Lower lobe of right lung (tissue), 2 donors: Measurements from ENCODE around the gene MARVELD1. TPM values are rescaled to one million over a fixed set of nuclear protein-coding genes. Genes with fewer than 3 reads are reported as not detected.

Experiments
- ATAC-seq, 2 donors: fragments of 200-7000 bp; cut with Tn5 transposase; one replicate each; pipeline ENCODE4 v1.9.1; 2020 to 2022; ENCODE audit warnings: mild to moderate bottlenecking in 2 of 2, moderate library complexity in 2 of 2
- DNase-seq: peaks from one replicate; pipeline ENCODE4 v3.0.0-alpha.2; 2020
- H3K27ac ChIP-seq: fragments of 200-600 bp; one replicate; pipeline ENCODE4 v1.8.0; 2022
- H3K27me3 ChIP-seq: fragments of 200-600 bp; one replicate; pipeline ENCODE4 v1.8.0; 2022; ENCODE audit warnings: low read depth
- H3K36me3 ChIP-seq: fragments of 200-600 bp; one replicate; pipeline ENCODE4 v1.8.0; 2022; ENCODE audit warnings: mild to moderate bottlenecking
- H3K4me1 ChIP-seq: fragments of 200-600 bp; one replicate; pipeline ENCODE4 v1.8.0; 2022
- H3K4me3 ChIP-seq: fragments of 200-600 bp; one replicate; pipeline ENCODE4 v1.8.0; 2022; ENCODE audit warnings: mild to moderate bottlenecking
- H3K9me3 ChIP-seq: fragments of 200-600 bp; one replicate; pipeline ENCODE4 v1.8.0; 2022
- CTCF ChIP-seq: fragments of 200-600 bp; IDR thresholded peaks from one replicate; pipeline ENCODE4 v1.8.0; 2022; ENCODE audit warnings: antibody characterized with exemption, mild to moderate bottlenecking
- intact Hi-C: fragments of 100-400 bp; cut with DNase I; formaldehyde crosslinking; loops from one replicate; pipeline ENCODE4 v1.11.0; 2022
- total RNA-seq: library from RNA; stranded (reverse); fragmentation: NEBNext Ultra II Directional; extraction: Animal tissue kit (Norgen Biotek cat#: 25700); gene quantifications from one replicate; pipeline ENCODE4 v1.2.1, GENCODE V29; 2021
- donor health status: DM: no; HTN: yes; CAD: no; lungs with severe emphysema.

MARVELD1 gene
- total RNA-seq, 1 donor from 2014 or later = 36.5 TPM

DNA sequence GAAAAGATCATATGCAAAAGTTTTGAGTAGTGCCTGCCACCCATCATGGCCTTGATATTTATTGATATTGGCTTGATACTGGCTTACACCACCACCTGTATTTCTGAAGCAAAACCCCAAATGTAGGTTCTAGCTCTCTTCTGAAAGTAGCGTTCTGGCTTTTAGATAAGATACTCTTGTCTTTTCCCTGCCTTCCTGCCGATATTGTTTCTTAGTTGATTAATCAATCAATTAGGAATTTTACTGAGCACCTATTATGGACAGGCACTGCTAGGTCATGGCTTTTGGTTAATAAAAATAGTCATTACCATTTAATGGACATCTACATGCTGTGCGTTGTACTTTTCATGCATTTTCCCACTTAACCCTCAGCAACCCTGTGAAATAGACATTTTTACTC is 50.4 kb downstream of the MARVELD1 start:
- DNase-seq = no peak
- intact Hi-C loops = no loop called here
- H3K27ac ChIP-seq = no peak overlapping the region
- peaks cover 26% of the 10 kb centered on the region for H3K36me3 ChIP-seq
- H3K4me1 ChIP-seq = no peaks in the 10 kb centered on the region
- no peaks in the 10 kb centered on the region for H3K9me3 ChIP-seq
- TF ChIP-seq CTCF = no peak
- H3K27me3 ChIP-seq = peaks cover under 1% of the 10 kb centered on the region
- no peak for ATAC-seq
- H3K4me3 ChIP-seq = no peak overlapping the region

GRCh38 chr10:97764519-97764931 is 51.0 kb downstream of the MARVELD1 start:
- Histone ChIP-seq H3K4me3 (no peak overlapping the region), H3K27ac (no peak overlapping the region), H3K4me1 (no peaks in the 10 kb centered on the region), H3K9me3 (no peaks in the 10 kb centered on the region), H3K36me3 (peaks cover 20% of the 10 kb centered on the region), H3K27me3 (peaks cover 6% of the 10 kb centered on the region)
- no peak for TF ChIP-seq CTCF
- intact Hi-C loops = no loop called here
- ATAC-seq = no peak
- DNase-seq = peak; percentile 24

DNA sequence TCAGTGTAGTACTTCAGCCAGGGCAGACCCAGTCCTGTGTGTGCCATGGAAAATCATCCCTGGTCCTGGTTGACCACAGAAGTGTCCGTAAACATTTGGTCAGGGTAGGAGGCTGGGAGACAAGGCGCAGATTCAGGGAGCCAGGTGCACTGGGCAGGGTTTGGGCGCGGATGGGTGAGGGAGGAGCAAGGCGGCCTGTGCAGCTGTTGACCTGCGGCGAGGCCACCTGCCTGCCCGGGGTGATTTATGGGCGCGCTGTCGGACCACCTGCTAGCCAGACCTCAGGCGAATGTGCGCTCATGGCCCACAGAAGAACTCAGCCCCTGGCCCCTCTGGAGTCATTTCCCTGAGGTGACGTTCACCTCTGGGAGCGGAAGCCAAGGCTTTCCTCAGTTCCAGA is 51.7 kb downstream of the MARVELD1 start:
- H3K27ac ChIP-seq = no peak overlapping the region
- peaks cover 12% of the 10 kb centered on the region for H3K27me3 ChIP-seq
- H3K36me3 ChIP-seq = peaks cover 14% of the 10 kb centered on the region
- no peak for TF ChIP-seq CTCF
- H3K9me3 ChIP-seq = no peaks in the 10 kb centered on the region
- DNase-seq (no peak), ATAC-seq (no peak)
- intact Hi-C loops = no loop called here
- no peak overlapping the region for H3K4me3 ChIP-seq
- H3K4me1 ChIP-seq = no peaks in the 10 kb centered on the region

- Histone ChIP-seq H3K36me3 (peaks cover 3% of the 10 kb centered on the region), H3K9me3 (no peaks in the 10 kb centered on the region), H3K4me3 (no peak overlapping the region), H3K27me3 (peaks cover 23% of the 10 kb centered on the region), H3K27ac (no peak overlapping the region), H3K4me1 (peaks cover 1% of the 10 kb centered on the region)
- DNase-seq (no peak), ATAC-seq (no peak)
- no peak for TF ChIP-seq CTCF
- intact Hi-C loops = no loop called here
Measured at GRCh38 chr10:97766106-97766810, 52.7 kb downstream of the MARVELD1 start.

DNA sequence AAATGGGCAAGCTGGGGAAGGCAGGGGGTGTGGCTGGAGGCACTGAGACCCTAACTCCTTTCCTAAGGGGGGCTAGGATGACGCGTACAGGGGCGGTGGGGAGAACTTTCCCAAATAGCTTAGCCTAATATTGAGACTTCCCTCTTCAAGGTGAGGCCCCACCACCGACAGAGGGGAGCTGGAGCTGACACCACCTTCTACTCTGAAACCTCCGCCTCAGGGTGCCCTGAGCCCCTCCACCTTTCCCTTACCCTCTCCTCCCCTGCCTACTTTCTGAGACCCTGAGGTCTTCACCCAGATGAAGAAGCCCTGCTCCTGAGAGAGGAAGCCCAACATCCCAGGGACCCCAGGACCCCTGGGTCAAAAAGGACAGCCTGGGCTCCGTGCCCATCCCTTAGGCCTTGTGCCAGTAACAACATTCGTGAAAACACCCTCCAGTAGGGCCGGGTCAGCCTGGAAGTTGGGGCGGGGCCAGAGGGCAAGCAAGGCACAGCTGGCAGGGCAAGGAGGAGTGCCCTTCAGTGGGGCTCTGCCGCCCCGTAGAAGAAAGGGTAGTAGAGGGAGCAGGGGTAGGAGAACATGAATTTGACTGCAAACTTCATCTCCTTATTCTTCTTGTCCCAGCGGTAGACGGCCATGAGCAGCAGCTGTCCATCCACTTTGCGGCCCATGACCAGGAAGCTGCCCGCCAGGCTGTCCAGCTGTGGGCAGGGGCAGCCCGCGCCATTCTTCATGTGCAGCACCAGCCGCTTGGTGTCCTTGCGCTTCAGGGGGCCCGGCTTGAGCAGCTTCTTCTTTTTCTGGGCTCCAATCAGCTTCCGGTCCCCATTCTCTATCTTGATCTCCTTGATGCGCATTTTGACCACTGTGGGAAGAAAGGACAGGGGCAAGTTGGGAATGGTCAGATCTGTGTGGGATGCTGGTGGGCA is 53.7 kb downstream of the MARVELD1 start:
- peaks cover 31% of the 10 kb centered on the region for H3K27me3 ChIP-seq
- intact Hi-C loops = no loop called here
- no peaks in the 10 kb centered on the region for H3K9me3 ChIP-seq
- ATAC-seq (no peak), DNase-seq (no peak)
- no peak for TF ChIP-seq CTCF
- peaks cover 4% of the 10 kb centered on the region for H3K4me1 ChIP-seq
- H3K27ac ChIP-seq = no peak overlapping the region
- no peak overlapping the region for H3K4me3 ChIP-seq
- no peaks in the 10 kb centered on the region for H3K36me3 ChIP-seq

Other genes starting within 250 kb of the MARVELD1 start
- gene MMS19, start 215.3 kb upstream of the MARVELD1 start, total RNA-seq = 65.5 TPM
- gene UBTD1, start 214.8 kb upstream of the MARVELD1 start, total RNA-seq = 37.7 TPM
- 0.35 TPM for gene ANKRD2, start 141.0 kb upstream of the MARVELD1 start, total RNA-seq
- 1.1 TPM for gene HOGA1, start 129.3 kb upstream of the MARVELD1 start, total RNA-seq
- gene C10orf62, start 124.0 kb upstream of the MARVELD1 start, total RNA-seq = not detected
- gene MORN4, start 80.2 kb upstream of the MARVELD1 start, total RNA-seq = 5.4 TPM
- 29.7 TPM for gene PI4K2A, start 73.1 kb upstream of the MARVELD1 start, total RNA-seq
- 22.6 TPM for gene AVPI1, start 26.5 kb upstream of the MARVELD1 start, total RNA-seq
- gene ZFYVE27, start 23.4 kb downstream of the MARVELD1 start, total RNA-seq = 28.3 TPM
- 0.27 TPM for gene SFRP5, start 58.3 kb downstream of the MARVELD1 start, total RNA-seq
- 1.0 TPM for gene GOLGA7B, start 136.1 kb downstream of the MARVELD1 start, total RNA-seq